ENCODE results near the gene AAK1.
"Not testable (repeated sequence)": the region's sequence is repeated elsewhere in the genome, so short reads cannot be mapped to it uniquely, and the experiment has no call there.

The AAK1 gene

GRCh38 chr2:69659941-69660483 lies 16.5 kb upstream of the AAK1 start:
- DNase-seq: no peak

- no peak for DNase-seq
Observed at GRCh38 chr2:69659349-69659748, 15.8 kb upstream of the AAK1 start.

DNA sequence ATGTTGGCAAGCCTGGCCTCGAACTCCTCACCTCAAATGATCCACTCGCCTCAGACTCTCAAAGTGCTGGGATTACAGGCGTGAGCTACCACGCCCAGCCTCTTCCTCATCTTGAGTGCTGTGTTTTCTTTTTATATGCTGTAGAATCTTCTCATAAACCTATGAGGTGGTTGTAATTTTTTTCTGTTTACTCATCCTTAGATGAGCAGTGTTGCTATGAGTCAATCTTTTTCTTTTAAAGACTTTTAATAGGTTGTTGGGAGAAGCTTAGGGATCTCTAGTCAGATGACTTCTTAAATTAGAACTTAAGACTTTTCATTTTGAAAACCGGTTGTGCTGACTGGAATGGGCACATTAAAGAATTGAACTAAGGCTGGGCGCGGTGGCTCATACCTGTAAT lies 8.7 kb upstream of the AAK1 start:
- no peak for DNase-seq

DNA sequence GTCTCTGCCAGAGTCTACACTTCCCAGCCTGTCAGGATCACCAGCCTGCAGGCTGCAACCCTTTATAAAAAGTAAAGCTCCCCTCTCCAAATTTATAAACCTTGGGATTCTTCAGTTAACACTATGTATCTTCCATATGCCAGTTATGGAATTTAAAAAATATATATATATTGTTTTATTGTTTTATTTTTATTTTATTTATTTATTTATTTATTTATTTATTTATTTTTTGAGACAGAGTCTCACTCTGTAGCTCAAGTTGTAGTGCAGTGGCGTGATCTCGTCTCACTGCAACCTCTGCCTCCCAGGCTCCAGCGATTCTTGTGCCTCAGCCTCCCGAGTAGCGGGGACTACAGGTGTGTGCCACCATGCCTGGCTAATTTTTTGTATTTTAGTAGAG lies 3.7 kb upstream of the AAK1 start:
- DNase-seq: not testable (repeated sequence)

- no peak for DNase-seq
Observed at GRCh38 chr2:69646714-69647113, 3.2 kb upstream of the AAK1 start.

DNA sequence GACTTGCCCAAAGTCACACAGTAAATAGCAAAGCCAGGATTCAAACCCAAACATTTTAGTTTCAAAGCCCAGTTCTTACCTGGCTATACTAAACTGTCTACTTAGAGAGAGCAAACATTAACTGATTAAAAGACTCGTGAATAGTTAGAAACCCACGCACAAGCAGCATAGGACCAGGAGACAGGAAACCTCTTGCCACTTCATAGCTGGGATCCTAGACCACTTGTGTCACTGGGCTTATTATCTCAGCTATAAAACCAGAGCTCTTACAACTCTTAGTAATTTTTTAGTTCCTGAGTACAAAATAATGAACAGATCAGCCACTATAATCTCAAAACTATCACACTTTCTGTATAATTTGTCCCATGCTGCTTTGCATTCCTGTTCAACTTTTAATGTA lies 2.4 kb upstream of the AAK1 start:
- DNase-seq: no peak

GRCh38 chr2:69645031-69645431 lies 1.5 kb upstream of the AAK1 start:
- DNase-seq: peak; percentile 14

GRCh38 chr2:69644506-69644979 lies 1.0 kb upstream of the AAK1 start:
- DNase-seq: peak; percentile 14

DNA sequence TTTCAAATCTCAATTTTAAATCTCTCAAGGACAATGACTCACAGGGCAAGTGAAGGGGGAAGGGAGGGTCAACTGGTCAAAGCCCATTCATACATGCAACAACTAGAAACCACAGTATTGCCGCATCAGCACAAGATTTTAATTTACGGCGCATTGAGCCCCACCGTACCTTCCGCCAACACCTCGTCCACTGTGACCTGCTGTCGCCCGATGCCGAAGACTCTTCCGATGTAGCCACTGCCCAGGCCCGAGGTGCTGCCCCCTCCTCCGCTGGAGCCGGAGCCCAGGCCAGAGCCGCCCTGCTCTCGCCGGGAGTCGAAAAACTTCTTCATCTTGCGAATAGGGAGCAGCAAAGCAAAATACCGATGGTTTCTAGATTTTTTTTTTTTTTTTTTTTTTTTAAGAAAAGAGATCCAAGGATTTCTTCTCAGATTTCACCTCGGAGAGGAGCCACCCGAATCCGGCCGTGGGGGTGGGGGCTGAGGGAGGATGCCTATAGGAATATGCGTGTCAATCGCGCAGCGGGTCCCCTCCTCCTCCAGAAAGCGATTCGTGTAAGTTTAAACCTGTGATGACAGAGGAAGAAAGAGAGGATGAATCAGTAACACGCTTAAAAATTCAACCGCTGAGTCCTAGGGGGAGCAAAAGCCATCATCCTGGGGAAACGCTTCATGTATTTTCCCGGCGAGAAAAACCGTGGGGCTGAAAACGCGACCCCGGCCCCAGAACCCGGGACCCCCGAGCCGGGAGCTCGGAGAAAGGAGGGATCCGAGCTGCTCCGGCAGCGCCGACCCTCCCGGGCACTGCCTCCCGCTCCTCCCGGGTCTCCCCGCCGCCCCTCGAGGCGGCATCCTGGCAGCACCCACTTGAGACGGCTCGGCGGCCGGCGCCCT lies 584 bp downstream of the AAK1 start:
- peak; percentile 60 for DNase-seq

DNA sequence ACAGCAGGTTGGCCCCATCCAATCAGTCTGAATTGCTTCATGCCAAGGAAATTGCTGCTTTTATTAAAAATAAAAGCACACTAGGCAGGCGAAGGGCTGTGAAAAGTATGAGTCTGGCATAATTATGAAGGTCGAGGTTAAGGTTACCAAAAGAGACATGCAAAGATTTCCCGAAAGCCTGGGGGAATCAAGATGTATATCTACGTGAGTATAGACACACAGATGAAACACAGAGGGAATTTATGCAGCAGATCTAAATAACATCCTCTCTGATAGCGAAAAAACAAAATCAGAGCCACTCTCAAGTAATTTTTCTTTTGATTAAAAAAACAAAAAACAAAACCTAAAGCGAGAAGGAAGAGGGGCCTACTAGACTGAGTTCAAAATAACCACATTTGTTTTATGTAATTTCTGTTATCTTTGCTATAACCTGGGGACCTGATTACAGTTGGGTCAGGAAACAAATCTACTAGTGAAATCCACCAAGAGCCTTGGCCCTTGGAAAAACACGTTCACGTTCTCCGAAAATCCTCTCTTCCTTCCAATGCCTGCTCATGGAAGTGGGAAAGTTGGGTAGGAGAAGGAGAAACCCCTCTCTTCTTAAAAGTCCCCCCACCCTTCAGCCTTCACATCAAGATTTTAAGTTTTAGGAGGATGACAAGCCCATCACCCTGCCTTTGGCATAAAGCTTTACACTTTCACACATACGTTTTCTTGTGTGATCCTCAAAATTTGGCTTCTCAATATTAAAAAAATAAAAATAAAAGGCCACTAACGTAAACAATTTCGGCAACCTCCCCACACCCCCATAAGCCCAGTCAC lies 1.4 kb downstream of the AAK1 start:
- DNase-seq: no peak

DNA sequence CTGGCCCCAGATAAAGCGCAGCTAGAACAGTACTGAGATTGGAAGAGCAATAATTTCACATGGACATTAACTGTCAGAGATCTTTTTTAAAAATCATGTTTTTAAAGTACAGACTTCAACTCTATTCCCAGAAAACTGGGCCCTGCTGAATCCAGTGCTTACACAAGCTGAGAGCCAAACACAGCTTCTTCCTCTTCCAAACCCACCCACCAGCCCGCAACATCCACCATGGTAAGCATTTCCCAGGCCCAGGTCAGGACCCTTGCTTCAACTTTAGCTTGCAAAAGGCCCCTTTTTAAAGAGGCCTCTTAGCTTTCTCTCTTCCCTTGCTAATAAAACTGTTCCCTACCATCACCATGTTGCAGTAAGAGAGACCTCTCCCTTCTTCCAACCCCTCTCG lies 2.1 kb downstream of the AAK1 start:
- no peak for DNase-seq

DNA sequence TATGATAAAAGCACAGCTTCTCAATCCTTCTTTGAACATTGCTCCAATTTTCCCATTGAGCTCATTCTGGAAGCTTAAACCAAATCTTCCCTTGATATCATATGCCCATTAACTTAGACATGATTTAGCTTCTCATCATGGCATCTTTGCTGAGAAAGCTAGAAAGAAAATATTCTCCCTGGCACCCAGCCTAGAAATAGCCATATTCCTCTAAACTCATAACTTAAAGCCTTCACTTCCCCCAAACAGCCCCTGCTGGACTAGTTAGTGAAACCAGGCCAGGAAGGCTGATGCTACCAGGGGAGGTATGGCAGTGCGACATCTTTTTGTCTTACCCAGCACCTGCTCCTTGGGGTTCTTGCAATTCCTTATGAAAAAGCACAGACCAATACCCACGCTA lies 4.3 kb downstream of the AAK1 start:
- no peak for DNase-seq

GRCh38 chr2:69638630-69639029 lies 4.9 kb downstream of the AAK1 start:
- no peak for DNase-seq

- no peak for DNase-seq
Observed at GRCh38 chr2:69637923-69638322, 5.6 kb downstream of the AAK1 start.

- DNase-seq: no peak
Observed at GRCh38 chr2:69636395-69636794, 7.1 kb downstream of the AAK1 start.

GRCh38 chr2:69635432-69635831 lies 8.1 kb downstream of the AAK1 start:
- DNase-seq: no peak

GRCh38 chr2:69634196-69634821 lies 9.2 kb downstream of the AAK1 start:
- no peak for DNase-seq

DNA sequence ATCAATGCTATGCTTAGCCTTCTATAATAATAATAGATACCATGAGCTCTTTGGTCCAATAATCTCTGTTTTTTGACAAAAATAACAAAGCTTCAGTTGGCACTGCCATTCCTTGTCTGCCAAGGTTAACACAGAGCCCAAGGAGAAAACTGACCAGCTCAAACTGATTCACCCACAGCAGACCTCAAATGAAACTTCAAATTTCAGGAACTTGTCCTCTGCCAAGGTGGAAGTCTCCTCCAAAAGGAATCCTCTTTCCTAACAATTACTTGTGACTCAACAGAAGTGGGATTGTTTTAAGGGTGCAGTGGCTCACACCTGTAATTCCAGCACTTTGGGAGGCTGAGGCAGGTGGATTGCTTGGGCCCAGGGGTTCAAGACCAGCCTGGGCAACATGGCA lies 12.1 kb downstream of the AAK1 start:
- no peak for DNase-seq

DNA sequence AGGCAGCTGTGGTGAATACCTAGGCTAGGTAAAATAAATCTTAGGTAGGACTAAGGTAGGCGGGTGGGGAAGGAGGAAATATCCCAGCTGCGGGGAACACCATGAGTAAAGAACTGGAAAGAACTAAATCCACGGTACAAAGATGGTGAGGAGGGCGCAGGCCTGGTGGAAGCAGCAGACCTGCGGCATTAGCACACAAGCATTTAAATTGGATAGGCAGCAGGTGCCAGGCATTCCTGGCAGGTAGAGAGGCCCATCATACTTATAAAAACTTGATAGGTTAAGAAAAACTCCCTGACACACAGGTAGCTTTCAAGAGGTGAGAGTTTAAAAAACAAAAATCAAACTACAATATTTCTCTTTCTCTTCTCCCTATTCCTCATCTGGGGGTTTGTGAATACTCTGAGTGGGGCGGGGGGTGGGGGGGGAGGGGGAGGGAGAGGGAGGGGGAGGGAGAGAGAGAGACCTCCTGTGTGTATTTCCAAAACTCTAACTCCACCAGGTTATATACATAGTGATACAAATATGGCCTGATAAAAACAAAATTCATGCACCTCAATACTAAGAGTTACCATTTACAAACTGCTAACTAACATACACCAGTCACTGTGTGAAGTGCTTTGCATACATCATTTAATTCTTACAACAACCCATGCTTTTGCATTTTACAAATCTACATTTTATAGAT lies 13.5 kb downstream of the AAK1 start:
- no peak for DNase-seq

DNA sequence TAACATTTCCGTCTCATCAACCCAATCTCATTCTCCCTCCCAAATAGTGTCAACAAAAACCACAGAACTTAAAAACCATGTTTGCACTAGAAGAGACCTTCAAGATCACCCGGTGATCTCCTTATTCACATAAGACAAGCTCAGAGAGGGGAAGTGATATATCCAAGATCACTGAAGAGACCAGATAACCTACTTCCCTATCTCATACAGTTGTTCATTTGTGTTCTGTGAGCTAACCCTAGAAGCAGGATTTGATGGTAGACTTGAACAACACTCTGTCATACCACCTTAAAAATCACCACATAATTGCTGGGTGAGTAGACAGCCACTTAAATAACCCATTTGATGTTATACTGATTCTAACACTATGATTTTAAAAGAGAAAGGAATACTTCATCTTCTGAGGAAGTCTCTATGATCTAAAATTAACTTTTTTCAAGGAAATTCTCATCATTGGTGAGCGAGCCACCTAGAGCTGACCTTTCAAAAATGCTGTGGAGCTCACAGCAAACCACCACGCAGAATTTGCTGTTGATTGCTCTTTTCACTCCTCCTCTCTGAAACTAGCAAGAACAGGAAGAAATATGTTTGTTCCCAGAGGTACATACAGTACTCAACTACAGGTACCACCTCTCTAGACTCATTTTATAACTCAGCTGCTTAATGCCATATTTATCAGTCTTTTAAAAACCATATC lies 15.1 kb downstream of the AAK1 start:
- no peak for DNase-seq

DNA sequence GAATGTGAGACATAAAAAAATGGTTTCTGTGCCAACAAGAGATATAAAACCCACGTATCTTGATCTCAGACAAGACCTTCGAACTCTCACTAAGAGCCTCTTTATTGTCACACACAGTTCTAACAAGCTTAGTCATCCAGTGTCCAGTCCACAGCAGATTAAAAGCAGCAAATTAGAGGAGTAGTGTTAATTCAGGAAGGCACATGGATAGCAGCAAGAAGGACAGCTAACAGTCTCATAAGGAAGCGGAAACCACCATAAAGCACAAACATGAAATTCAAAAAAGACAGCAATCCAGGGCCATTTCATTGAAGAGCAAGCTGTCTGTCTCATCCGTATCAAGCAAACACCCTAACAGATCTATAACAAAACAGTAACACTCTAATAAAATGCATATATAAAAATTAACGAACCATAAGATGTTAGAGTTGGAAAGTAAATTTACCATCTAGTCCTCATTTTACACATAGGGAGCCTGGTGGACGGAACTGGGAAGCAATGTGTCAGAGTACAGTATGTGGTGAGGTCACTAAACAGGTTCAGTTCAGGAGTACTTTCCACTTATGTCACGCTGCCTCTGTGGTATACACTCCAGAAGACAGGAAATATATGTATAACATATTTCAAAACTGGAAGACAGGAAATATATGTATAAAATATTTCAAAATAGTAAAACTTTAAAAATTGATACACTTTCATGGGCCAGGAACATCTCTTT lies 18.3 kb downstream of the AAK1 start:
- no peak for DNase-seq
